Erythroblast (primary cell): ENCODE results near the gene SNX24.
A peak's percentile ranks its signal among the peaks of the same experiment; 100 is the strongest.
"Not testable (repeated sequence)": the region's sequence is repeated elsewhere in the genome, so short reads cannot be mapped to it uniquely, and the experiment has no call there.

Experiments
- DNase-seq, 2 experiments: peaks; one replicate each; lab custom pipeline; 2025; lab: John Stamatoyannopoulos, UW
- GATA1 ChIP-seq: IDR thresholded peaks from 2 replicates; pipeline ENCODE4 v1.6.1; 2011; ENCODE audit warnings: low read depth, mild to moderate bottlenecking, control low read depth, low read length, moderate library complexity
- POLR2A ChIP-seq: IDR thresholded peaks from 2 replicates; pipeline ENCODE4 v1.6.1; 2011; ENCODE audit warnings: mild to moderate bottlenecking, low read length

SNX24 gene

DNA sequence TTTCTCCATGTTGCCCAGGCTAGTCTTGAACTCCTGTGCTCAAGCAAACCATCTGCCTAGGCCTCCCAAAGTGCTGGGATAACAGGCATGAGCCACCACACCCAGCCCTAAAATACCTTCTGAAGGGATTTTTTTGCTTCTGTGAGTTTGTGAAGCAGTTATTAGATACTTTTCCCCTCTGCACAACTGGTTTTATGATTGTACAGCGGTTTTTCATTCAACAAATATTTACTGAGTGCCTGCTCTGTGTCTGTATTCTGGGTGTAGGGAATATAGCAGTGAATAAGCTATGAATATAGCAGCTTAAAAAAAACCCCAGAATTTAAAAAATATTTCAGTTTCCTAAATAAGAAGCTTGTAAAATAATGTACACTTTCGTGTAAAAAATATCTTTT, 2.3 kb downstream of the SNX24 start:
- TF ChIP-seq GATA1 (no peak), POLR2A (no peak)
- DNase-seq: no peak

DNA sequence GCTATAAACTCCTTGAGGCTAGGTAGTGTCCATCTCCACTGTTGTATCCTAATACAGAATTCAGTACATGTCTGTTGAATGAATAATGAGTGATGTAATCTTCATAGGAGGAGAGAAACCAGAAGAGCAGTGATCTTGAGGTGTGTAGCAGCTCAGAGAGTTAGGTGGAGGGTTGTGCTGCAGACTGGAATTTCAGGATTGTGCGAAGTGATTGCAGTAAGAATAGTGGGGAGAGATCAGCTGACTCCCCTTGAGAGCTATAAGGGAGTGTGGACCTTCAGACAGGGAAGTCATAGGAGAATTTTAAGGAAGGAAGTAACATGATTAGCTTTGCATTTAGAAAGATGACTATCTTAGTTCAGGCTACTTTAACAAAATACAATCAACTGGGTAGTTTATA, 4.4 kb downstream of the SNX24 start:
- no peak for DNase-seq
- TF ChIP-seq POLR2A: no peak
- TF ChIP-seq GATA1: no peak

GRCh38 chr5:122857538-122857937, 12.1 kb downstream of the SNX24 start:
- DNase-seq: not testable (repeated sequence)

GRCh38 chr5:122858451-122858850, 13.0 kb downstream of the SNX24 start:
- TF ChIP-seq GATA1: peak; percentile 30
- TF ChIP-seq POLR2A: no peak
- peak; percentile 34 to 60 for DNase-seq

DNA sequence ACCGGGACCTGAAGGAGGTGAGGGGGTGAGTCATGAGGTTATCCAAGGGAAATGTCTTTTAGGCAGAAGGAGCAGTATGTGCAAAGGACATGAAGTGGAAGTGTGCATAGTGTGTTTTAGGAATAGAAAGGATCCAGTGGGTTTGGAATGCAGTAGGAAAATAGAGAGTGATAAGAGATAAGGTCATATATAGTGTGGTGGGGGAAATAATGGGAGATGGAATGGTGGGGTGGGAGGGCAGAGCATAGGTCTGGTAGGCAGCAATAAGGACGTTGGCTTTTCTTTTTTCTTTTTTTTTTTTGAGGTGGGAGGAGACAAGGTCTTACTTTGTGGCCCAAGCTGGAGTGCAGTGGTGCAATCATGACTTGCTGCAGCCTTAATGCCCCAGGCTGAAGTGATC, 17.8 kb downstream of the SNX24 start:
- TF ChIP-seq POLR2A (no peak), GATA1 (no peak)
- DNase-seq: peak; percentile 57 to 79

DNA sequence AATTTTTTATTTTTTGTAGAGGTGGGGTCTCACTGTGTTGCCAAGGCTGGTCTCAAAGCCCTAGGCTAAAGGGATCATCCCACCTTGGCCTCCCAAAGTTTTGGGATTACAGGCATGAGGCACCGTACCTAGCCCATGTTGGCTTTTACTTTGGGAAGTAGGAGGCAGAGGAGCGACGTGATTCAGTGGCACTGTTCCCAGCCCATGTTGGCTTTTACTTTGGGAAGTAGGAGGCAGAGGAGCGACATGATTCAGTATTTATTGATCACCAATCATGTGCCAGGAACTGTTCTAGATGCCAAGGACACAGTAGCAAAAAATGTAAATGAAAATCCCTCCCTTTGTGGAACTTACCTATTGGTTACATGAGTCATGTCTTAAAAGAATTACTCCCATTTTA, 18.3 kb downstream of the SNX24 start:
- no peak for DNase-seq
- TF ChIP-seq POLR2A (no peak), GATA1 (no peak)

DNA sequence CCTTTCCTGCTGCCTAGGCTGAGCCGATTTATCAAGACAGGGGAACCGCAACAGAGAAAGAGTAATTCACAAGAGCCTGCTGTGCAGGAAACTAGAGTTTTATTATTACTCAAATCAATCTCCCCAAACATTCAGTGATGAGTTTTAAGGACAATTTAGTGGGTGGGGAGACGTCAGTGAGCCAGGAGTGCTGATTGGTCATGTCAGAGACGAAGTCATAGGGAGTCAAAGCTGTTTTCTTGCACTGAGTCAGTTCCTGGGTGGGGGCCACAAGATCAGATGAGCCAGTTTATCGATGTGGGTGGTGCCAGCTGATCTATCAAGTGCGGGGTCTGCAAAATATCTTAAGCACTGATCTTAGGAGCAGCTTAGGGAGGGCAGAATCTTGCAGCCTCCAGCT, 19.0 kb downstream of the SNX24 start:
- DNase-seq: peak; percentile 12 to 27
- TF ChIP-seq POLR2A: no peak
- TF ChIP-seq GATA1: no peak

- TF ChIP-seq POLR2A (no peak), GATA1 (no peak)
- no peak for DNase-seq
Observed at GRCh38 chr5:122864842-122865241, 19.4 kb downstream of the SNX24 start.

DNA sequence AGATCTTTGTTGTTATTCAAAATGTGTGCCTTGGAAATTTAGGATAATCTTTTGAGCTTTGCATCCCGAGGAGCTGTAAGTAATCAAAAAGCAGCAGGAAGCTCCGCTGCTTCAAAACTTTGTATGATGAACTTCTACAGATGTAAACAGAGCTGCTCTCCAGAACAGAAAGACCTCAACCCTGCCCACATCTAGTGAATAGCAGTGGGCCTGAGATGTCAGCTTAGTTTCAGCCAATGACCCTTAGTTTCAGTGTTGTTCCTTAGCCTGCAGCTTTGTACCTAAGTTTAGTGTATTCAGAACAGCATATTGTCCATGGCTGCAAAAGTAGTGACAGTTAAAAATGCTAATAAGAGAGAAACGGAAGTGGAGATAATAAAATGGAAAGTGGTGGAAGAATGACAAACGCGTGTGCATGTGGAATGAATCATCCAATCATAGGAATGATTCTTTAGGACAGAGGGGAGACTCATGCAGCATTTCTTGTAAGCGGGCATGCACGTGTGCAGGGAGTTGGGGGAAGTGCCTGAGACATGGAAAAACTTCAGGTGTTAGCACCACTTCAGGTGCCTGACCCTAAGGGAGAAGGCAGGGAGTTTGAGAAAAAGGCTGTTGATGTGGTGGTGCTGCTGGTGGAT, 24.9 kb downstream of the SNX24 start:
- DNase-seq: no peak
- no peak for TF ChIP-seq GATA1
- TF ChIP-seq POLR2A: no peak

DNA sequence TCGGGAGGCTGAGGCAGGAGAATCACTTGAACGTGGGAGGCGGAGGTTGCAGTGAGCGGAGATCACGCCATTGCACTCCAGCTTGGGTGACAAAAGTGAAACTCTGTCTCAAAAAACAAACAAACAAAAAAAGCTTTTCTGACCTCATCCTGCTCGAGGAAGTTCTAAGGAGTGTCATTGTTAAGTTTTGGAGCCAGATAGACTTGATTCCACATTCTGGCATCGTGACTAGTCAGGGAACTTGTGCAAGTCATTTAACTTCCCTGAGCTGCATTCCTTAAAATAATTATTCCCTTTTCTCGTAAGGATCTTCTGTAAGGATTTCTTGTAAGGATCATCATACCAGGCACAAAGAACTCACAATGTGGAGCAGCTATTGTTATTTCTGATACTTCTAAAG, 26.2 kb downstream of the SNX24 start:
- TF ChIP-seq GATA1 (no peak), POLR2A (no peak)

GRCh38 chr5:122874179-122874875, 28.9 kb downstream of the SNX24 start:
- no peak for TF ChIP-seq GATA1
- no peak for TF ChIP-seq POLR2A

More for the DNA sequence above, 26.2 kb downstream of the SNX24 start:
- no peak for DNase-seq

GRCh38 chr5:122877518-122877917, 32.1 kb downstream of the SNX24 start:
- no peak for DNase-seq
- TF ChIP-seq GATA1 (no peak), POLR2A (no peak)

More at GRCh38 chr5:122874179-122874875, 28.9 kb downstream of the SNX24 start:
- peak; percentile 45 to 84 for DNase-seq

DNA sequence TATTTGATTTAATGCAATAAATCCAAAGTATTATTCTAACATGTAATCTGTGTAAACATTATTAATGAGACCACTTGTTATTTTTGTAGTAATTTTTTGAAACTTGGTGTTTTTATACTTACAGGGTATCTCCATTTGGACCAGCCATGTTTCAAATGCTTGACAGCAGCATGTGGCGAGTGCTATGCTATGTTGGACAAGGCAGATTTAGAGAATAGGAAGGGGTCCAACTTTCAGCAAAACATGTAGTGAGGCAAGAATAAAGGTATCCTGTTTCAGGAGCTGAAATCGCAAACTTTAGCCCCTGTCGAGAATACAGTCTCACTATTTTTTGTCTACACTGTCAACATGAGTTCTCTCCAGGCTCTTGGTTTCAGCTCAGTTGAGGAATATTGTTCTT, 33.7 kb downstream of the SNX24 start:
- TF ChIP-seq GATA1 (no peak), POLR2A (no peak)
- no peak for DNase-seq

GRCh38 chr5:122880170-122880689, 34.8 kb downstream of the SNX24 start:
- TF ChIP-seq POLR2A (no peak), GATA1 (no peak)
- DNase-seq: no peak
